Erythroblast (primary cell): ENCODE results near the gene IRF6.

Source experiments
- DNase-seq, 2 experiments: peaks; one replicate each; lab custom pipeline; 2025; lab: John Stamatoyannopoulos, UW
- GATA1 ChIP-seq: IDR thresholded peaks from 2 replicates; pipeline ENCODE4 v1.6.1; 2011; ENCODE audit warnings: low read depth, mild to moderate bottlenecking, control low read depth, low read length, moderate library complexity
- POLR2A ChIP-seq: IDR thresholded peaks from 2 replicates; pipeline ENCODE4 v1.6.1; 2011; ENCODE audit warnings: mild to moderate bottlenecking, low read length

The IRF6 gene

DNA sequence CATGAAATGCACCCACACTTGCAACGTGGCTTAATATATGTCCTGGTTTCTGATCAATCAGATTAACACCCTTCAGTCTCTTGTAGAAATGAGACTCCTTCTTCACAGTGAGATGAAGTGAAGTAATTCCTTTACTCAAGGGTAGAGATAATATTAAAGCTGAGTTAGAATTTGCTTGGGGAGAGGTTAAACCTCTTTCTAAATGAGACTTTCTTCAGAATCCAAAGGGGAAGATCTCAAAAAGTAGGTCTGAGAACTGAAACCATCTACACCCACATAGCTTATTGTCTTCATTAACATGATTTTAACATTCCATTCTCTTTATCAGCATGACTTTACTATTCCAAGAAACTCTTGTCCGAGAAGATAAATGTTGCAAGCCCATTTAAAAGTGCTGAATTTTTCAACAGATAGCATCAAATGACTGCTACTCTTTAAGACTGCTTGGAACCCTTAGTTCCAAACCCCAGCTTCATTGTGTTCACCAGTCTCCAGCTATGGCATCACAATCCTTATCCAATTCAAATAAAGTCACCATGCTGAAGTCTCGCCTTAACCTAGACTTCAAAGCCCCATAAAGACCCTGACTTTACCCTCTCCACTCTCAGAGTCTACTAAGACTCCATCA lies 69.3 kb downstream of the IRF6 start:
- DNase-seq: peak in 1 of 2 experiments; percentile 13
- TF ChIP-seq POLR2A: no peak
- no peak for TF ChIP-seq GATA1
